Kidney epithelial cell (primary cell): Measurements from ENCODE around the gene PCBD1. TPM values are rescaled to one million over a fixed set of nuclear protein-coding genes. Genes with fewer than 3 reads are reported as not detected.

ENCODE experiments used
- DNase-seq: peaks from one replicate; pipeline ENCODE4 v3.0.0-alpha.2; 2010; ENCODE audit warnings: low read depth
- H3K27me3 ChIP-seq: 2 replicates; pipeline ENCODE4 v1.6.0; 2011; ENCODE audit warnings: low read length; ENCODE audit not compliant: control insufficient read depth, insufficient read depth
- H3K36me3 ChIP-seq: 2 replicates; pipeline ENCODE4 v1.5.1; 2011; ENCODE audit warnings: low read length; ENCODE audit not compliant: control insufficient read depth, insufficient read depth
- H3K4me3 ChIP-seq: 2 replicates; pipeline ENCODE4 v1.5.1; 2011; ENCODE audit warnings: low read depth, mild to moderate bottlenecking, control low read depth, low read length
- total RNA-seq: library from RNA; depleted of rRNA; stranded (reverse); fragments of >200 nt; gene quantifications from 2 replicates; pipeline ENCODE4 v1.2.3, GENCODE V29; 2015
- TF ChIP-seq, protein P1 (sequence below): IDR thresholded peaks from 2 replicates; pipeline ENCODE4 v1.5.1; 2011; ENCODE audit warnings: mild to moderate bottlenecking, moderate library complexity, low read length, control low read depth, inconsistent platforms; ENCODE audit not compliant: insufficient read depth, poor library complexity, severe bottlenecking

Gene PCBD1
- total RNA-seq, 1 donor from 2014 or later, result 72.9 TPM

DNA sequence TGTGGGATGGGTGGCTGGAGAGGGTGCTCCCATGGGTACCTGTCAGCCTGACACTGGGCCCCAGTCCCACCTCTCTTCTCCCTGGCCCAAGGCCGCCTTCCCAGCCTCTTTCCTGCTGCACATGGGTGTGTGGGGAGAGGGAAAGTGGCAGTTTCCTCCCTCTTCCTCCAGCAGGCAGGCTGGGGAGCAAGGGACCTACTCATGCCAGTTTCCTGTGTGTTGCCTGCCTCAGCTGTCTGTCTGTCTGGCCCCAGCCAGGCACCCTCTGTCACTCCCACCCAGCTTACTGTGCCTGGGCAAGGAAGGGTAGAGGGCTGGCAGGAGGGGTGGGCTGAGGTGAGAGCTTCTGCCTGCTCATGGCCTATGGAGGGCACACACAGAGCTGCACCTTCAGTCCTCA lies 46.3 kb upstream of the PCBD1 start:
- no peak for DNase-seq
- H3K36me3 ChIP-seq, result no peaks in the 10 kb centered on the region
- H3K4me3 ChIP-seq, result no peak overlapping the region
- peaks cover 10% of the 10 kb centered on the region for H3K27me3 ChIP-seq
- TF ChIP-seq, protein P1, sequence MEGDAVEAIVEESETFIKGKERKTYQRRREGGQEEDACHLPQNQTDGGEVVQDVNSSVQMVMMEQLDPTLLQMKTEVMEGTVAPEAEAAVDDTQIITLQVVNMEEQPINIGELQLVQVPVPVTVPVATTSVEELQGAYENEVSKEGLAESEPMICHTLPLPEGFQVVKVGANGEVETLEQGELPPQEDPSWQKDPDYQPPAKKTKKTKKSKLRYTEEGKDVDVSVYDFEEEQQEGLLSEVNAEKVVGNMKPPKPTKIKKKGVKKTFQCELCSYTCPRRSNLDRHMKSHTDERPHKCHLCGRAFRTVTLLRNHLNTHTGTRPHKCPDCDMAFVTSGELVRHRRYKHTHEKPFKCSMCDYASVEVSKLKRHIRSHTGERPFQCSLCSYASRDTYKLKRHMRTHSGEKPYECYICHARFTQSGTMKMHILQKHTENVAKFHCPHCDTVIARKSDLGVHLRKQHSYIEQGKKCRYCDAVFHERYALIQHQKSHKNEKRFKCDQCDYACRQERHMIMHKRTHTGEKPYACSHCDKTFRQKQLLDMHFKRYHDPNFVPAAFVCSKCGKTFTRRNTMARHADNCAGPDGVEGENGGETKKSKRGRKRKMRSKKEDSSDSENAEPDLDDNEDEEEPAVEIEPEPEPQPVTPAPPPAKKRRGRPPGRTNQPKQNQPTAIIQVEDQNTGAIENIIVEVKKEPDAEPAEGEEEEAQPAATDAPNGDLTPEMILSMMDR, result no peak

DNA sequence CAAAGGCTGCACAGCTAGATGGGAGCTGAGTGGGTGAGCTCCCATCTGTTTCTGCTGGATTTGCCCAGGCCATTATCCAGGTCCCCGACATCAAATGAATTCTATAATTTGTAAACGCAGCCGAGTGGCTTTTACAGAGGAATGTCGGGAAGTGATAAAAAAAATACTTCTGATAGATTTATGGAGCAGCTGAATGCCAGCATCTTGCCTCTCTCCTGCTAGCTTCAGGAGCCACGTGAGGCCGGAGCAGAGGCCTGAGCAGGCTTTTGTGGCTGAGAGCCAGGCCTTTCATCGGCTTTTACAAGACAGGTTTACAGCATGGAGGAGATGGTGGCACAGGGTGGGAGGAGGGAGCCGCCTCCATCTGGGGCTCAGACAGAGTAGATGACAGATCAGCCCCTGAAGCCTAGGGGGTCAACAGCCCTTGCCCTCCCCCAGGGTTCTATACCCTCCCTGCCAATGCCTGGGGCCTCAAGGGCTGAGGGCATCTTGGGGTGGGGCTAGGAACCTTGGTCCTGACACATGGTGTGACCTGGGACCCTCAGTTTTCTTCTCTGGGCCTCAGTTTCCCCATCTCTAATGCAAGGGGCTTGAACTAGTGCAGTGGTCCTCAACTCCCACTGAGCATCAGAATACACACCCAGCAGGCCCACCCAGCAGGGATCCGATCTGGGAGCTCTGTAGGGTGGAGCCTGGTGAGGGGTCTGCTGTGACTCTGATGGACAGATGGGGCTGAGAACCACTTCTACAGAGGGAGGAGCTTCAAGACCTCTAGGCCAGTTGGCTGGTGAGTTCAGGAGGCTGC lies 44.2 kb upstream of the PCBD1 start:
- no peaks in the 10 kb centered on the region for H3K36me3 ChIP-seq
- no peak overlapping the region for H3K4me3 ChIP-seq
- TF ChIP-seq, protein P1, result no peak
- DNase-seq, result no peak
- H3K27me3 ChIP-seq, result no peaks in the 10 kb centered on the region

DNA sequence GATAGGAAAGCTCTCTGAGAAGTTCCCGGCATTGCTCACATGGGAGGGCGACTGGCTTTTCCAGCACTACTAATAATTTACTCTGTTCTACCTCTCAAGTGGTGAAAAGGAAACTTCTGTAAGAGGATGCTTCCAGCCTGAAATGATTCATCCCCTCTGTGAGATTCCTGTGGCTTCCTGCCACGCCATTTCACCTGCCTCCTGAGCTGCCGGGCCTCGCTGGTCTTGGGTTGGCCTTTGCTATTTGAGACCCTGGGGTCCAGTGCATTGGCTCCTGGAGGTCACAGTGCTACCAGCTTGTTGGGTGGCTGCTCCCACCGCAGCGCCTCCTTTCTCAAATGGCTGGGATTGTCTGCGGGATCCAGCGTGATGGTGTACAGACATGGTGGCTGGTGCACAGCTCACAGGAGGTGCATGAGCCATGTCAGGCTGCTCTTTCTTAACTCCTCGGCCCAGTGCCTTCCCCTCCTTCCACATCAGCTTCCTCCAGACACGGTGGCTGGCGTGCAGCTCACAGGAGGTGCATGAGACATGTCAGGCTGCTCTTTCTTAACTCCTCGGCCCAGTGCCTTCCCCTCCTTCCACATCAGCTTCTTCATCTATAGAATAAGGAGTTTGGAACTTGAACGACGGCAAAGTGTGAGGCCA lies 42.9 kb upstream of the PCBD1 start:
- H3K4me3 ChIP-seq, result no peak overlapping the region
- no peaks in the 10 kb centered on the region for H3K36me3 ChIP-seq
- H3K27me3 ChIP-seq, result peaks cover 3% of the 10 kb centered on the region
- TF ChIP-seq, protein P1, result no peak
- peak; percentile 80 for DNase-seq

DNA sequence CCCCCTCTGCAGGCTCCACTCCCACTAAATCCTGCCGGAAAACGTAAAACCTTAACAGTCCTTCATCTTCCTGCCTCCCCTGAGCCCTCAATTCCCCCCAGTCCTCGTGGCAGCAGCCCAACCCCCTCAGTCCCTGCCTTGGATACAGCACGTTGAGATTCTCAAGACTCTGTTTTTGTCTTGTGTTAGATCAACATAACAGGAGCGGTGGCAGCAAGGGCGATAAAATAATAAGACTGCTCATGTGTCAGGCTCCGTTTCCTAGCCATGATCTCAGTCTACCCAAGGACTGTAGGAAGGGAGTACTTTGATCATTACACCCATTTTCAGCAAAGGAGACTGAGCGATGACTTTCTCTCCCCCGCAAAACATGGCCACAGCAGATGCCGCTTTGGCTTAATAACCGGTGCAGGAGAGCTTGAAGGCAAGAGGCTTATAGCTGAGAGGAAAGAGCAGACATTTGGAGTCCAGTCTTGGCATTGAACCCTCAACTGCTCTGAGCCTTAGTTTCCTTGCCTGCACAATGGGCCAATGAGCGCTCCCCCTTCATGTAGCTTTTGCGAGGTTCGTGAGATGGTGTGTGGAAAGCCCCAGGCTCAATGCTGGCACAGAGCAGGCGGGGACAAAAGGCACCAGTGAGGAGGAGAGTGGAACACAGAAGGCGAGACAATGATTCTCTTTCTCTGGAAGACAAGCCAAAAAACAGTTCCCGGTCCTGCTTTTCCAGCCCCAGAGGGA lies 42.1 kb upstream of the PCBD1 start:
- Histone ChIP-seq H3K4me3 (no peak overlapping the region), H3K27me3 (peaks cover 3% of the 10 kb centered on the region), H3K36me3 (no peaks in the 10 kb centered on the region)
- no peak for DNase-seq
- TF ChIP-seq, protein P1, result no peak

DNA sequence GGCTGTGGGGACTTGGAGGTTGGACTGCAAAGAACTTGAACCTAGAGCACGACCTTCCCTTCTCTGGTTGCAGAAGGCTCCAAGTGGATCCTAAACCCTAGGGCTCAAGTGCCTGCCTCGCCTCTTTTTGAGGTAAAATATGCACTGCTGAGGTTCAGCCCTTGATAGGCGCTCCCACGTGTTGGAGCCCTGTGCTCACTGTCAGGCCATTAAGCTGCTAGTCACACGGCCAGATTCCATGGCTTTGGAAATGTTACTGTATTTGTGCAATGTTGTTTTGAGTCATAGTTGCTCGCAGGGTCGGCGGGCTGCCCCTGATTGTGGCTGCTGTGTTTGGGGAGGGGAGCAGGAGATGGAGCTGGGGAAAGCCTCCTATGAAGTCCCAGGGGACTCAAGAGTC lies 39.8 kb upstream of the PCBD1 start:
- Histone ChIP-seq H3K27me3 (peaks cover 5% of the 10 kb centered on the region), H3K36me3 (no peaks in the 10 kb centered on the region), H3K4me3 (no peak overlapping the region)
- TF ChIP-seq, protein P1, result no peak
- no peak for DNase-seq
